Stimulated activated naive CD4-positive, alpha-beta T cell (primary cell): ENCODE results near the gene LRRC14B.
"Not testable (repeated sequence)": the region's sequence is repeated elsewhere in the genome, so short reads cannot be mapped to it uniquely, and the experiment has no call there.

Experiments
- DNase-seq, 6 experiments: peaks; one replicate each; lab custom pipeline; 2025; lab: John Stamatoyannopoulos, UW

The LRRC14B gene

DNA sequence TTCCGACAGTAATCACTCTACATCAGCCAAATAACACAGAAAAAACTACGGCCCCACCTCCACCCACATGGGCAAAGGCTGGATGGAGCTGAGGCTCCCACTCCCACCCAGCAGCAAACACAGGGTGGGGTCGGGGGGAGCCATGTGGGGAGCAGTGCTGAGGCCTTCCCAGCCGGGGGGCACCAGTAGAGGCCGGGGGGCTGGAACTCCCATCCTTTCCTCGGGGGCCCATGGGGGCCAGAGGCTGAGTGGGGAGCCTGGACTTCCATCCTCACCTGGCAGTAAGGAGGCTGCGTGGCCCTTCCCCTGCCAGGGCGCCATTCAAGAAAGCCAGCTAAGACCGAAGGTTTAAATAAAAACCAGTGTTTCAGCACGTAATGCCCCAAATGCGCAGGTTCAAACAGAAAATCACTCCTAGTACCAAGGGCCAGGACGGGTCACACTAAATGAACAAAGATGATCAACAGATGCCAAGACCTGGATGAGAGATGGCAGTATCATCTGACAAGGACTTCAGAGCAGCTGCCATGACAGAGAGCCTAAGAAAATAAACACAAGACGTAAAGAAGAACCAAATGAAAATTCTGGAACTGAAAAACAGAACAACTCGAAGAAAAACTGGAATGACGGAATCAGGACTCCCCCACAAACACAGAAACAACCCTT lies 17.3 kb downstream of the LRRC14B start:
- DNase-seq: no peak

- DNase-seq: no peak
Observed at GRCh38 chr5:213803-214395, 22.6 kb downstream of the LRRC14B start.

DNA sequence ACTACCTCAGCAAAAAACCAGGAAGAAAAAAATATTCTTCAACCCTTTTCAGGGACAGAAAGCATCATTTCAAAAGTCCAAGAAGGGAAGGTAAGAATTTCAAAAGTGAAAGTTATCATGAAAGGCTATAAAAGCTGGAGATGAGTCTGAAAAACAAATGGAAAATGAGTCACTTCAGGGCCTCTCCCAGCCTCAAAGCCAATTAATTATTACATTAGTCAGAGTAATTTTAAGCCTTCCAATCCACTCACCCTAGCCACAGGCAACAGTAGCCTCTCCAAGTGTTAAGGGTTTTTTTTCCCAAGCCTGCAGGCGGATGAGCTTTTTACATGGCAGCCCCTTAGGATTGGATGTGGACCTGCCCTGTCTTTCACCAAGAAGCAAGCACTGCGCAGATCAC lies 24.0 kb downstream of the LRRC14B start:
- DNase-seq: not testable (repeated sequence)

- DNase-seq: not testable (repeated sequence)
Observed at GRCh38 chr5:216076-216475, 24.8 kb downstream of the LRRC14B start.

DNA sequence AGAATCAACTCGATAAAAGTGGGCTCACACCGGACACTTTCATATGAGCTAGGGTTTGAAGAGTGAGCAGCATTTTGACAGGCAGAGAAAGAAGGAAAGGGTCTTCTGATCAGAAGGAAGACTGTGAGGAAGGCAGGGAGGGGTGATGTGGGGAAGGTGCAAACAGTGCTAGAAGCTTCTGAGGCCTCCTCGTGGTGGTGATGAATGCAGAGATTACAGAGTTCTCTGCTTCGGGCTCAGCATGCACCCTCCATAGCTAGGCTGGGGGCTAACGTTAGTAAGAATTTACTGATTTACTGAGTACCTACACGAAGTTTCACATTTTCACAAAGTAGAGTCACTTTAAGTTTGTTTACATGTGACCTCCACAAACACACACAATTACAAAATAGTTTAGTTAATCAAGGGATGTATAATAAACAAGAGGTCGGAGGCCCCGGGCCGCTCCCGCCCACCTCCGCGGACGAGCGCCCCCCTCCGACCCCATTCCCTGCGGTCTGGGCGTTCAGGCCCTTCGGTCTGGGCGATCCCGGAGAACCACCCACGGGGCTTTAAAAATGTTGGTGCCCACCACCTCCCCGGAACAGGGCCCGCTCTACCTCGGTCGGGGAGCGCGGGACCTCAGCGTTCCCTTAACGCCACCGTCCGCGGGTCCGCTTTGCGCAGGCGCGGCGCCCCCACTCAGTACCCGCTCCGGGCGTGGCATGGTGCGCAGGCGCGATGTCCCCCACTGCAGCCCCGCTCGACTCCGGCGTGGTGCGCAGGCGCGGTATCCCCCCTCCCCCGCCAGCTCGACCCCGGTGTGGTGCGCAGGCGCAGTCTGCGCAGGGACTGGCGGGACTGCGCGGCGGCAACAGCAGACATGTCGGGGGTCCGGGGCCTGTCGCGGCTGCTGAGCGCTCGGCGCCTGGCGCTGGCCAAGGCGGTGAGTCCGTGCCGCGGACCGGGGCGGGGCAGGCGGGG lies 26.5 kb downstream of the LRRC14B start, which contains the start of the genes CCDC127 and SDHA:
TSS of gene CCDC127 (minus strand) at position 660 of the 963 bp plus-strand sequence. CDS start 1,304 bp downstream, outside the sequence.
TSS of gene SDHA (plus strand) at position 827 of the 963 bp plus-strand sequence. CDS start at position 863, 36 bp downstream.
- DNase-seq: peak; percentile 96 to 99 (median 98)

DNA sequence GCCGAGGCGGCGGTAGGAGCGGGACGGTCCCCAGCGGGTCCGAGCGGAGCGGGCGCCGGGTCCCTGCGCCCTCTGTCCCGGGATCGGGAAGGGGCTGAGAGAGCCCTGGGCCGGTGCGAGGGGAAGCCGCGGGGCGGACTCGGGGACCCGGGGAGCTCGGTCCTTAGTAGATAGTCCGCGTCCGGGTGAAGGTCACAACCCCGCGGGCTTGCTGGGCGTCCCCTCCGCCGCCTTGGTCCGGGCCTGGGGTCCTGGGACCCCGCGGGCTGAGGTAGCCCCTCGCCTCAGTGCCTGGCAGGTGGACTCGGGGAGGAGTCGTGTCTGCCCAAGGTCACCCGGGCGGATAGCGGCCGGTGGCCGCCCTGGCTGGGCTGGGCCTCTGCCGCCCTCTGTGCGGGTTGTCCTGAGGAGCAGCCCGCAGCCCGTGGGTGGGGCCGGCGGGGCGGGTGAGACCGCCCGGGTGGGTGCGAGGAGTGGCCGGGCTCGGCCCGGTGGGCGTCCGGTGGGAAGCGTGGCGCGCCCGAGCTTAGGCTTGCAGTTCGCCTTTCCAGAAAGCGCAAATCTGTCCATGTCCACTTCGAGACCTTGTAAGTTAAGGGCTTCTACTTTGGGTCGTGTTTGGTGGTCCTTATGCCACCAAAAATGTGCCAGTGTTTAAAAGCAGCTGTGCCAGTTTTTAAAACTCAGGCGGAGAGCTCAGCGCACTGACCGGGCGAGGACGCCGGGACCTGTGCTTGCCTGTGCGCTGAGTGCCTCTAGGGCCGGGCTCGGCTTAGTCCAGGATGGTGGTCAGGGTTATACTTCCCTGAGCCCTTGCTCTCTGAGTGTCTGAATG lies 27.4 kb downstream of the LRRC14B start:
- peak in 3 of 6 experiments; percentile 16 to 38 (median 34) for DNase-seq

DNA sequence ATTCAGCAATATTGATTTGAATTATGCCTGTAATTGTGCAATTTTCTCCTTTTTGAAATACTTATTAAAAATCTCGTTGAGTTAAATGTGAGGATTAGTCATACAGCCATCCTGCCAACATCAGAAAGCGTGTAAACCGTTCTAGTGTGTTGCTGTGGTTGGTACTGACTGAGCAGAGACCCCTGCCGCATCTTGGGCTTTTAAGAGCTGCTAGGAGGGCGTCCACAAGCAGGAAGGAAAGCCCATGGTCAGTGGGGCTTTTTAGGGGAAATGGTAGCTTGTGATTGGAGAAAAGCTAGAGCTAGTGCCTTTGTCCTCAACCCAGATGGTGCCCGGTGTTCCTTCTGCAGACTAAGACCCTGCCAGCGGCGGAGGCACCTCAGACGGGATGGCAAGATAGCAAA lies 28.2 kb downstream of the LRRC14B start:
- DNase-seq: peak in 4 of 6 experiments; percentile 15 to 61 (median 21)

DNA sequence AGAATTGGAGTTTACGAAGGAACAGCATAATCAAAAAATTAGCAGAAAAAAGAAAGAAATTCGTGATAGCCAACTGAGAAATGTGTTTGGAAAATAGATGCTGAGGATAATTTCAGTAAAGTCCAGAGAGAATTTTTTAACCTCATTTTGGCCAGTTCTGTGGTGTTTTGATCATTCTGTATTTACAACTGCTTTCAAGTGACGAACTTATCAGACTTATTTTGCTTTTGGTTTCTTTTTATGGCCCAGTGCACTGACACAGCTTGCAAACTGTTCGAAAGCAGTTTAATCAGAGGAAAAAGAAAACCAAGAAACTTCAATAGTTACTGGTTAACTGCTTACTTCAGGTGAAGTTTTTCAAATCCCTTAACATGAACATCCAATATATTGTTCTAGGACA lies 28.7 kb downstream of the LRRC14B start:
- DNase-seq: peak in 3 of 6 experiments; percentile 11 to 64 (median 39)

- not testable (repeated sequence) for DNase-seq
Observed at GRCh38 chr5:222951-223715, 31.8 kb downstream of the LRRC14B start.

DNA sequence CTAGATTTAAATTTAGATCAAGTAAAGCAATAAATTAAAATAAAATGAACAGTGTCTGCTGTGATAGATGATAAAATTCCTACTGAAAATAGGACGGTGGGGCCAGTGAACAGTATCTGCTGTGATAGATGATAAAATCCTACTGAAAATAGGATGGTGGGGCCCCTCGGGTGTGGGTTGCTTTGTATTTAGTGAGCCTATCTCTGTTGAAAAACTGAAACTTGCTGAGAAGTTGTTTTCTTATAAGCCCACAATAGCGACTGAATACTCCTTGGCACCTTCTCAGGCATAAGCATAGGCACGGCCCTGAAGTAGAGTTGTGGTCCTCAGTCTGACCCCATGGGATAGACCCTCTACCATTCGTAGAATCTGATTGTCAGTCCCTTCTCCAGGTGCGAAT lies 32.5 kb downstream of the LRRC14B start:
- DNase-seq: no peak

DNA sequence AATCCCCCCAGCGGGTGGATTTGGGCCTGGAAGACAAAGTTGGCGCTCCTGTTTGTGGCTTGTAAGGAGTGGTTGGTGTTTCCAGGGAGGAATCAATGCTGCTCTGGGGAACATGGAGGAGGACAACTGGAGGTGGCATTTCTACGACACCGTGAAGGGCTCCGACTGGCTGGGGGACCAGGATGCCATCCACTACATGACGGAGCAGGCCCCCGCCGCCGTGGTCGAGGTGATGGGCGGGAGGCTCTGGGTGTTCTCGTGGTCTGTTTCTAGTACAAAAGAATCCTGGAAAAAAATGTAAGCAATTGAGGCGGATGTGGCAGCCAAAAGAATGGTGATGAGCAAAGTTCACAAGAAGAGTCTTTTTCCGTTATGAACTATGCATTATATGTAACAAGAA lies 34.0 kb downstream of the LRRC14B start:
- DNase-seq: no peak

GRCh38 chr5:227375-227774 lies 36.1 kb downstream of the LRRC14B start:
- DNase-seq: not testable (repeated sequence)

- DNase-seq: no peak
Observed at GRCh38 chr5:228886-229285, 37.6 kb downstream of the LRRC14B start.

- DNase-seq: no peak
Observed at GRCh38 chr5:230711-231110, 39.4 kb downstream of the LRRC14B start.

DNA sequence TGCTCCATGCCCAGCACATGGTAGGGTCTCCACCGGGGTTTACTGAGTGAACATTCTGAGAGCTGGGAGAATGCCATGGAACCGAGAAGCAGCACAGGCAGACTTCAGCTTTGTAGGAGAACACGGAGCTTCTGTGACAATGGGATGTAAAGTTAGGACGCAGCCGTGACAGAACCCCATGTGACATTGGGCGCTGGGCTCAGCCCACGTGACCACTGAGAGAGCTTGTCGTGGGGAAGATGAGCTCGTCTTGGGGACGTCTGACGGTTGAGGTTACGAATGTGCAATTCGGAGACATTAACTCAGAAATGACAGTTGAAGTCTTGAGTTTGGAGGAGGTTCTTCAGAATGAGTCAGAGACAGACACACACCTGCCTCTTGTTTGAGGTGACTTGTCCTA lies 40.4 kb downstream of the LRRC14B start:
- no peak for DNase-seq

- DNase-seq: not testable (repeated sequence)
Observed at GRCh38 chr5:233426-233825, 42.1 kb downstream of the LRRC14B start.

GRCh38 chr5:234450-234849 lies 43.2 kb downstream of the LRRC14B start:
- DNase-seq: no peak

DNA sequence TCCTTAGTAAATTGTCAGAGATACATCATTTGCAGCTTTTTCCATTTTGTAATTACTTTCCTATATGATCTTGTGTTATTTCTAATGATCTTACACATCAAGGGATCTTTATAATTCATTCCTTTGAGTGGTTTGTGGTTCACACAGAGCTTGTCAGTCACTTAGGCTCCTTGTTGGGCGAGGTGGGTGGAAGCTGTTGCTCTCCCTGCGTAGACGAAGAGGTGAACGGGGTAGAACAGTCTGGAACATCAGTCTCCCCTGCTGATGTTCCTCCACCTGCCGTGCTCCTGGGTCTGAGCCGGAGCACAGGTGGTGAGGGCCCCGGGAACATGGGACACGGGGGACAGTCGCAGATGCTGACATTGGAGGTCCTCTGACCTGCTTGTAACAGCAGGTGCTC lies 44.2 kb downstream of the LRRC14B start:
- DNase-seq: not testable (repeated sequence)

DNA sequence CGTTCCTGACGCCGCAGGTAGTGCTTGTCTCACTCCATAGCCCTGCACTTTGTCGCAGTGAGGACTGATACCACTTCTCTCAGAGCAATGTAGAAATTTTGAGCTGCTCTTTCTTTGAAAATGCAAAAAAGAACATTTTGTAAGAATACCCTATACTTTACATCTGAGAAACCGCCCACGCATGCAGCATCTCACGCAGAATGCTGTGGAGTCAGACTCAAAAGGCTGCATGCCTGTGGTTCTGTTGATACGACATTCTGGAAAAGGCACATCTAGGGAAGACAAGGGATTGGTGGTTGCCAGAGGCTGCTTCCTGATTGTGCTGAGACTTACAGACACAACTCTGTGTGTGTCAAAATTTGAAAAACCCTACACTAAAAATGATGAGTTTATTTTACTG lies 46.6 kb downstream of the LRRC14B start:
- not testable (repeated sequence) for DNase-seq

DNA sequence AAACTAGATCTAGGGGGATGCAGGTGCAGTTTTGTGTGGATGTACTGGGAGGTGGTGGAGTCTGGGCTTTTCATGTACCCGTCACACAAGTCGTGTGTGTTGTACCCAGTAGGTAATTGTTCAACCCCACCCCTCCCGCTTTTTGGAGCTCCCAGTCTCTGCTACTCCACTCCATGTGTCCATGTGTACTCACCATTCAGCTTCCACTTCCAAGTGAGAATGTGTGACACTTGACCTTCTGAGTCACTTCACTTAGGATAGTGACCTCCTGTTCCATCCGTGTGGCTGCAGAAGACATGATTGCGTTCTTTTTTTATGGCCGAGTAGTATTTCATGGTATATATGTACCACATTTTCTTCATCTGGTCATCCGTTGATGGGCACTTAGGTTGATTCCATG lies 49.3 kb downstream of the LRRC14B start:
- DNase-seq: not testable (repeated sequence)
